Panc1 (cell line): ENCODE measurements around the gene CENATAC. TPM values are rescaled to one million over a fixed set of nuclear protein-coding genes. Genes with fewer than 3 reads are reported as not detected.
"Not testable (repeated sequence)": the region's sequence is repeated elsewhere in the genome, so short reads cannot be mapped to it uniquely, and the experiment has no call there.

Experiments
- ATAC-seq: fragments of 200-7000 bp; cut with Tn5 transposase; 2 replicates; pipeline ENCODE4 v1.9.1; 2020; ENCODE audit warnings: mild to moderate bottlenecking, moderate library complexity
- BruUV-seq: library from RNA; stranded (reverse); fragments of 400-500 nt; replicated peaks from 2 replicates; lab custom pipeline; 2021; lab: Mats Ljungman, UMichigan
- CTCF ChIA-PET: fragments of 300-600 bp; sonication (Branson Sonifier 250); formaldehyde crosslinking; loops from one replicate; lab custom pipeline; 2022; ENCODE audit warnings: antibody characterized with exemption; lab: Charles Lee
- POLR2A ChIA-PET: fragments of 300-600 bp; sonication (Branson Sonifier 250); formaldehyde crosslinking; loops from one replicate; lab custom pipeline; 2022; ENCODE audit warnings: antibody characterized with exemption; lab: Charles Lee
- DNase-seq: peaks from one replicate; pipeline ENCODE4 v3.0.0-alpha.2; 2010; ENCODE audit warnings: low read depth, low spot score
- H3K27ac ChIP-seq: 2 replicates; pipeline ENCODE4 v1.5.1; 2011; ENCODE audit warnings: mild to moderate bottlenecking, low read length, inconsistent platforms
- H3K27me3 ChIP-seq: fragments of 200-500 bp; sonication (Bioruptor generic); 2 replicates; pipeline ENCODE4 v1.6.0; 2014; ENCODE audit warnings: low read length, inconsistent platforms; ENCODE audit not compliant: control insufficient read depth, insufficient read depth
- H3K36me3 ChIP-seq: fragments of 200-500 bp; sonication (Bioruptor generic); 2 replicates; pipeline ENCODE4 v1.5.1; 2014; ENCODE audit warnings: inconsistent platforms, mild to moderate bottlenecking, low read length, moderate library complexity; ENCODE audit not compliant: control insufficient read depth, insufficient read depth
- H3K4me1 ChIP-seq: 2 replicates; pipeline ENCODE4 v1.5.1; 2011; ENCODE audit warnings: inconsistent platforms, mild to moderate bottlenecking, low read length, moderate library complexity; ENCODE audit not compliant: control insufficient read depth, insufficient read depth
- H3K4me3 ChIP-seq, 2 experiments: 2 replicates each; pipeline ENCODE4 v1.5.1; 2011 to 2012; ENCODE audit warnings: low read depth in 2 of 2, low read length in 2 of 2, mild to moderate bottlenecking in 2 of 2, inconsistent platforms in 1 of 2, moderate library complexity in 1 of 2
- H3K9me3 ChIP-seq: fragments of 200-500 bp; sonication (Bioruptor generic); 2 replicates; pipeline ENCODE4 v1.5.1; 2014; ENCODE audit warnings: low read depth, mild to moderate bottlenecking, inconsistent platforms, low read length, moderate library complexity; ENCODE audit not compliant: control insufficient read depth, insufficient read depth
- CTCF ChIP-seq: fragments of 450-650 bp; IDR thresholded peaks from 2 replicates; pipeline ENCODE4 v1.5.1; 2017; ENCODE audit warnings: mild to moderate bottlenecking
- POLR2AphosphoS5 ChIP-seq: IDR thresholded peaks from 2 replicates; pipeline ENCODE4 v1.6.1; 2012; ENCODE audit warnings: mild to moderate bottlenecking, low read depth, low read length, moderate library complexity
- REST ChIP-seq, 2 experiments: IDR thresholded peaks; 2 replicates each; pipeline ENCODE4 v1.6.1; 2011 to 2012; ENCODE audit warnings: low read depth in 2 of 2, control low read depth in 1 of 2, low read length in 1 of 2, mild to moderate bottlenecking in 1 of 2, moderate library complexity in 1 of 2; ENCODE audit not compliant: insufficient read depth in 1 of 2
- SIN3A ChIP-seq: IDR thresholded peaks from 2 replicates; pipeline ENCODE4 v1.6.1; 2012; ENCODE audit warnings: low read depth, mild to moderate bottlenecking, low read length, moderate library complexity, borderline replicate concordance; ENCODE audit not compliant: insufficient read depth
- TCF7L2 ChIP-seq: IDR thresholded peaks from 2 replicates; pipeline ENCODE4 v1.6.1; 2011; ENCODE audit warnings: mild to moderate bottlenecking, low read depth, low read length, inconsistent platforms
- in situ Hi-C: cut with HindIII; loops from 2 replicates; pipeline ENCODE4 v1.10.0; 2016; ENCODE audit warnings: low sequenced_read_pairs, low pct_unique_long_range_greater_than_20kb
- intact Hi-C: fragments of 100-400 bp; cut with micrococcal nuclease; formaldehyde crosslinking; loops from one replicate; pipeline ENCODE4 v1.10.0; 2022; ENCODE audit not compliant: unreplicated experiment
- total RNA-seq: library from RNA; stranded (reverse); gene quantifications from one replicate; pipeline ENCODE4 v1.2.1, GENCODE V29; 2021; ENCODE audit not compliant: unreplicated experiment

The CENATAC gene
- total RNA-seq, 1 experiment from 2014 or later = 45.4 TPM

- no TSS peak for BruUV-seq
- Histone ChIP-seq H3K27ac (no peak overlapping the region), H3K27me3 (no peaks in the 10 kb centered on the region), H3K4me3 (no peak overlapping the region), H3K36me3 (no peaks in the 10 kb centered on the region; the same call in 1 of the 2 replicates), H3K9me3 (no peaks in the 10 kb centered on the region), H3K4me1 (peaks cover 2% of the 10 kb centered on the region)
- intact Hi-C loops (no loop called here), in situ Hi-C loops (no loop called here)
- POLR2A ChIA-PET = interaction anchor here (0.6 kb wide), 1 partner anchor 548 kb away, joined by 3 read pairs; no protein-coding TSS in a partner anchor
- CTCF ChIA-PET = interaction anchor here (0.6 kb wide), 1 partner anchor 570 kb away, joined by 5 read pairs; no protein-coding TSS in a partner anchor
- DNase-seq = no peak
- no peak for ATAC-seq
- TF ChIP-seq CTCF = no peak
- TF ChIP-seq REST (IDR thresholded peaks at IDR 0.05; ENCODE audit: insufficient read depth in 1 of 2, low read depth in 2 of 2, low read length in 1 of 2) = no peak
- no peak for TF ChIP-seq POLR2AphosphoS5
- TF ChIP-seq SIN3A = no peak
- no peak for TF ChIP-seq TCF7L2
These were observed 36.9 kb downstream of the CENATAC start for GRCh38 chr11:119034813-119035212.

GRCh38 chr11:119038884-119039283 is 40.9 kb downstream of the CENATAC start:
- no peak for TF ChIP-seq REST (IDR thresholded peaks at IDR 0.05; ENCODE audit: insufficient read depth in 1 of 2, low read depth in 2 of 2, low read length in 1 of 2)
- TF ChIP-seq SIN3A = no peak
- TF ChIP-seq CTCF = no peak
- no peak for TF ChIP-seq POLR2AphosphoS5
- TF ChIP-seq TCF7L2 = no peak
- no peaks in the 10 kb centered on the region for H3K36me3 ChIP-seq
- POLR2A ChIA-PET = interaction anchor here (0.7 kb wide), 1 partner anchor 40 kb away, joined by 4 read pairs; no protein-coding TSS in a partner anchor
- intact Hi-C loops (no loop called here), in situ Hi-C loops (no loop called here)
- no peak overlapping the region for H3K4me3 ChIP-seq
- no TSS peak for BruUV-seq
- no peak for DNase-seq
- no peaks in the 10 kb centered on the region for H3K9me3 ChIP-seq
- CTCF ChIA-PET = interaction anchor here (0.5 kb wide), 1 partner anchor 317 kb away, joined by 3 read pairs; no protein-coding TSS in a partner anchor
- no peak for ATAC-seq
- no peak overlapping the region for H3K27ac ChIP-seq
- no peaks in the 10 kb centered on the region for H3K4me1 ChIP-seq
- H3K27me3 ChIP-seq = no peaks in the 10 kb centered on the region

GRCh38 chr11:119039471-119039870 is 41.5 kb downstream of the CENATAC start:
- H3K9me3 ChIP-seq, intact Hi-C loops, H3K27ac ChIP-seq, BruUV-seq, DNase-seq, H3K27me3 ChIP-seq, H3K4me3 ChIP-seq, in situ Hi-C loops, ATAC-seq, H3K36me3 ChIP-seq, H3K4me1 ChIP-seq, POLR2A ChIA-PET: not testable (repeated sequence)
- CTCF ChIA-PET = interaction anchor here (0.5 kb wide), 1 partner anchor 317 kb away, joined by 3 read pairs; no protein-coding TSS in a partner anchor
